NCI-H128 (cell line): ENCODE measurements around the gene ZNF775.

Source experiments
- DNase-seq: peaks from one replicate; lab custom pipeline; 2025; ENCODE audit not compliant: unreplicated experiment; lab: John Stamatoyannopoulos, UW

ZNF775 gene

DNA sequence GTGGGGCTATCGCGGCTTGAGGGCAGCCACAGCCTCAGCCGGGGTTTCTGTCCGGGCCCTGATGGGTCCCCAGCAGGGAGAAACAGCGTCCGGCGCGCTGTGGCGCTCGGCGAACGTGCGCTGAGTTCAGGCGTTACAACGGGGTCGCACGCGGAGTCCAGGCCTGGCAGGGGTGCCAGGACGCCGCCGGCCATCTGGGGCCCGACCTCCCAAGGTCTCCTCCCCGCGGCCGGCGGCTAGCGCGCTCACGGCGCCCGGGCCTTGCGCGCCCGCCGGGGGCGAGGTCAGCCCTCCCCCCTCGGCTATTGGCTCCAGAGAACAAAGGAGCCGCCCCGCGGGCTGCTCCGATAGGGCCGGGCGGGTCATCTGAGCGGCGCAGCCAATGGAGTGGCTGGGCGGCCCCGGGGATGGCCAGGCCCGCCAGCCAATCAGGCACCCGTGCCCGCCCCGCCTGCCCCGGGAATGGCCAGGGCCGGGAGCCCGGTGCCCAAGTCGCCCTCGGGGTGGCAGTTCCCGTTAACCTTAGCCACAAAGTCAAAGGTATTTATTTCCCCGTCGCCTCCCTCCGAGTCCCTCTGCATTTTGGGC is at the start of gene ZNF775:
ZNF775 (plus strand) TSS at position 478 of the 588 bp plus-strand sequence. CDS start 9,141 bp downstream, outside the sequence.
- peak; percentile 93 for DNase-seq

DNA sequence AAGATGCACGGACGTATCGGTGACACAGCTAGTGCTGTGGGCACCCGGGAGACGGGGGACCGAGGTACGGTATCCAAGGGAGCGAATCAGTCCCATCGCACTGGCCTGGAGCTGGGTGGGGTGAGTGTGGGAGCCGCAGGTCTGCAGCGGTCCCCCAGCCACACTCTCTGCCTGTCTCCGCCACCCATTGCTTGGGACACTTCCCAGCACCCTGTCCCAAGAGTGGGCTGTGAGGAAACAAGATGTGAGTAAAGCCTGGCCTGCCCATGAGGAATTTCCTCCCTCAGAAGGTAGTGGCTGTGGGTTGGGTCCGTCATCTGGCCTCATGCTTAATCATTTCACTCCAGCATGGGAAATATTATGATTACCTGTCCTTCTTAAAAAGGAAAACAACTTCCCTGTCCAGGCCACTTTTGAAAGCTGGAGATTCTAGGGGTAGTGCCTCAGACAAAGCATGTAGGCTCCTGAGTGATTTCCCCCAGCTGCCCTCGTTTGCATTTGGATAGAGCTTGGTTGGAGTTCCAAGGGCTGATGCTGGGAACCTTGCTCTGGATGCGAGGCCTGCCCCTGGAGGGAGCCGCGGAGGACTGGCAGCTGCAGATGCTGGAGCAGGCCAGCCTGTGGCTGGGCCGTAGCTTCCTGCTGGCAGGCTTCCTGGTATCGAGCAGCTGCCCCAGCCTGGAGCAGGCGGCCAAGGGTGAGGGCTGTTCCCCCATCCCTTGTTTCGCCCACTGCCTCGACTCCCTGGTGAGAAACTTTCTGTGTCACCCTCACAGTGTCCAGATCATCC is 49.6 kb upstream of the ZNF775 start:
- DNase-seq = no peak

DNA sequence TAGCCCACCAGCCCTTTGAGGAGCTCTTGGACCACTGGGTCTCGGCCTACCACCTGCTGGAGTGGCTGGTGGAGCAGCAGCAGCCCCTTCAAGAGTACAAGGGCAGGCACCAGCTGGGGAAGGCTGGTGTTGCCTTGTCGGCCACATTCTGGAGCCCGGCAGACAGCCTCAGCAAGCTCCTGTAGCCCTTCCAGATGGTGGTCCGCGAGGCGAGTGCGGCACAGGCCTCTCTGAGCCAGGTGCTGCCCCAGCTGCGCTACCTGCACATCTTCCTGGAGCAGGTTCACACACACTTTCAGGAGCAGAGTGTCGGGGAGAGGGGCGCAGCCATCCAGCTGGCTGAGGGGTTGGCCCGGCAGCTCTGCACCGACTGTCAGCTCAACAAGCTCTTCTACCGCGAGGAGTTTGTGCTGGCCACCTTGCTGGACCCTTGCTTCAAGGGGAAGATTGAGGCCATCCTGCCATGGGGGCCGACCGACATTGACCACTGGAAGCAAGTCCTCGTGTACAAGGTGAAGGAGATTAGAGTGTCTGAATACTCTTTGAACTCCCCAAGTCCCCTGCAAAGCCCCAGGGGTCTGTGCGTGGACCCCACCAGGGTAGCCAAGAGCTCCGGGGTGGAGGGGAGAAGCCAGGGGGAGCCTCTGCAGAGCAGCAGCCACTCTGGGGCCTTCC is 48.8 kb upstream of the ZNF775 start:
- DNase-seq = no peak

DNA sequence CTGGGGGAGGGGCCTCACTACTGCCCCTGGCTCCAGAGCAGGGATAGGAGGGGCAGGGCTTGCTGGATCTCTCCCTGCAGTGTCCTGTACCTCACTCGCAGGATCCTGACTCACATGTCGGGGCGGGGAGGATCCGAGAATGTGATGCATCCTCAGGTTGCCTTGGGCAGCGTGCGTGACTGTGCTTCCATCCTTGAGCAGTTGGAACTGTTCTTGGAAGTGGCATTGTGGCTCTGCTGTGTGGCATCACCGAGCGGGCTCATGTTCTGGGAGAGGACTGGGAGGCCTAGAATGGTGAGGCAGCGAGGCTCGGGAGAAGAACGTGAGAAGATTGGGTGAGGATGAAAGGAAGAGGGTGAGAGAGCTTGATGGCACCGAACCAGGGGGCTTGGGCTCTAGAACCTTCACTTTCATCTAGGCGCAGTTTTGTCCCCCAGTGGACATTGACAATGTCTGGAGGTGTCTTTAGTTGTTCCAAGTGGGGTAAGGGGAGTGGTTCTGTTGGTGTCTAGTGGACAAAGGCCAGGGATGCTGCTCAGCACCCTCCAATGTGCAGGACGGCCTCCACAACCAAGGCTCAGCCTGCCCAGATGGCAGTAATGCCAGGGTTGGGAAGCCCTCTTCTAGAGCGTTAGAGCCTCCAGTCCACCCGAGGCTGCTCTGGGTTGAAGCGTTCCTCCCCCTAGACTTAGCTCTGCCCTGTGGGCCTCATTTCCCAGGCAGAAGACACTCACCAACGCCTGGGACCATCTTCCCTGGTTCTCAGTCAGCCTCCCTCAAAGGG is 46.1 kb upstream of the ZNF775 start:
- DNase-seq = no peak

DNA sequence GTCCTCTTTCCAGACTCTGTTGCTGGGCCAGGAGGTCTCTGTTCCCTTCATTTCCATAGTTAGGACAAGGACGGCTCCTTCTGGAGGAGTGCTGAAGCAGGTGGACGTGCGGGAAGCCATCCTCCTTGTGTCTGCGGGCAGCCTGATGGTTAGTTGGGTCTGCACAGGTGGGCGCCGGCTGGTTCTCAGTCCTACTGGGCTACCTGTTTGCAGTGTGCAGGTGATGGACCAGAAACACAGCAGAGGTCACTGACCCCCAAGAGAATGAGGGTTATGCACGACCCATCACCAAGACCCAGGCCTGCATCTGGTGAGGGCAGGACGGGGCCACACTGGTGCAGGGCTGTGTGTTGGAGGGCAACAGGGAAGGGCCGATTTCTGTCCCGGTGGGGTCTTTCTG is 45.5 kb upstream of the ZNF775 start:
- DNase-seq = no peak

DNA sequence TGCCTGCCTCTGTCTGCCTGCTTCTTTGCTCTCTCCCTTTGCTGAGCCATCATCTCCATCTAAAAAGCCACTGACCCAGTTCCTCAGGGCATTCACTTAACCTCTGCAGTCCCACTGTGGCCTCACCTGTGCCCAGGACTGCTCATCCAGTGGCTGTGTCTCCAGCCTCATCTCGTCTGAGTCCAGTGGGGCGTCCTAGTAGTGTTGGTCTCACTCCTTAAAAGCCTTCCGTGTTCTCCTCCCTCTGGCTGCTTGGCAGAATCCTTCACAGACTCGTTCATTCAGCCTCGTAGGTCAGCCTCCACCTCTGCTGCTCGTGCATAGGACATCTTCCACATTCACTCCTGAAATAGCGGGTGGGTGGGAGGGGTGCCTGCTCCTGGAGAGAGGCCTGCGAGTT is 45.0 kb upstream of the ZNF775 start:
- DNase-seq = no peak

DNA sequence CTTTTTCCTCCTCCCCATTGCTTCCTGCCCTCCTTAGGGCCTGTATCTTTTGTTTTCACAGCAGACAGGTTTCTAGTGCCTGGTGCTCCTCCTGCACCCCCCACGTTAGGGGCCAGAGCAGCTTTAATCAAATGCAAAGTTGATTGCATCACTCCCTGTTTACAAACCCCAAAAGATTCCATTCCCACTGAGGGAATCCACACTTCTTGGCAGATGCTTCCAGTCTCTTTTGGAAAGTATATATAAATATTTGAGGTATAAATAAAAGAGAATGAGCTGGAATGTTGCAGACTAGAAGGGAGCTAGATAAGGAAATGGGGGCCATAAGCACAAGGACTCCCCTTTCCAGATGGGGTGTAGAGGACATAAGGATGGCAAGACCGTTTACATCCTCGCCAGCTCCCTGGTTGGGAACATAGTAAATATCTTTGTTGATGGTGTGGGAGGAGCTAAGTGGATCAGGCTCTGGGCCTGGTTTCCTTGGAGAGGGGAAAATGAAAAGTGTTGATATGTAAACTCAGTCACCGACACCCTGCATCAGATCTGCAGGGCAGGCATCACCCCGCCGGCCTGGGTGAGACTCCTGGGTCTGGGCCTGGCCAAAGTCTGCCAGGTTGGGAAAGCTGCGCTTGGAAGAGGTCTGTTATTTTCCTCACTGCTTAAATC is 43.9 kb upstream of the ZNF775 start:
- no peak for DNase-seq

DNA sequence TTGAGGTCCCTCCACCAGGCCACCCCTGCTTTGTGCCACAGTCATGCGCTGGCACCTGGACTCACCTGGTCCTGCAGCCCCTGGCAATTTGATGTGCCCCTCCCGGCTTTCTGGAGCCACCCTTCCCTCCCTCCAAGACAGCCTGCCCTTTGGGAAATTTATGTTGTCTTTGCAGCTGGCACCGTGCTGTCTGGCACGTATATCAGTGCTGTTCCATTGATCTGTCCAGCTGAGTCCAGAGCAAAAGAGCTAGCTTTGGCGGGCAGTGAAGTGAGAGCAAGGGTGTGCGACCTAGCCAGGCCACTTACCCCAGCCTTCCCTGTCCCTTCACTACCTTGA is 43.4 kb upstream of the ZNF775 start:
- DNase-seq = no peak

DNA sequence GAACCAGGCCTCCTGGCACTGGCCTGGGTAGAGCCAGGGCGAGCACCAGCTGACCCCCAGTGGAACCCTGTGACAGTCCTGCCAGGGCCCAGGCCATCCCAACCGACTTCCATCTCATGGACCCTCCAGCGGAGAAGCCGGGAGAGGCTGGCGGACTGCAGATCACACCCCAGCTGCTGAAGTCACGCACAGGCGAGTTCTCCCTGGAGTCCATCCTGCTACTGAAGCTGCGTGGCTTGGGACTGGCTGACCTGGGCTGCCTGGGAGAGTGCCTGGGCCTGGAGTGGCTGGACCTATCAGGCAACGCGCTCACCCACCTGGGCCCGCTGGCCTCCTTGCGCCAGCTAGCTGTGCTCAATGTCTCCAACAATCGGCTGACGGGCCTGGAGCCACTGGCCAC is 42.4 kb upstream of the ZNF775 start:
- DNase-seq = no peak

DNA sequence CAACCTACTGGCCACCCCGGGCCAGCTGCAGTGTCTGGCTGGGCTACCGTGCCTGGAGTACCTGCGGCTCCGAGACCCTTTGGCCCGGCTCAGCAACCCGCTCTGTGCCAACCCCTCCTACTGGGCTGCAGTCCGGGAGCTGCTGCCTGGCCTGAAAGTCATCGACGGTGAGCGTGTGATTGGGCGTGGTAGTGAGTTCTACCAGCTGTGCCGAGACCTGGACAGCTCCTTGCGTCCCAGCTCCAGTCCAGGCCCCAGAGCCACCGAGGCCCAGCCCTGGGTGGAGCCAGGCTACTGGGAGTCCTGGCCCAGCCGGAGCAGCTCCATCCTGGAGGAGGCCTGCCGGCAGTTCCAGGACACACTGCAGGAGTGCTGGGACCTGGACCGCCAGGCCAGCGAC is 42.0 kb upstream of the ZNF775 start:
- DNase-seq = no peak

DNA sequence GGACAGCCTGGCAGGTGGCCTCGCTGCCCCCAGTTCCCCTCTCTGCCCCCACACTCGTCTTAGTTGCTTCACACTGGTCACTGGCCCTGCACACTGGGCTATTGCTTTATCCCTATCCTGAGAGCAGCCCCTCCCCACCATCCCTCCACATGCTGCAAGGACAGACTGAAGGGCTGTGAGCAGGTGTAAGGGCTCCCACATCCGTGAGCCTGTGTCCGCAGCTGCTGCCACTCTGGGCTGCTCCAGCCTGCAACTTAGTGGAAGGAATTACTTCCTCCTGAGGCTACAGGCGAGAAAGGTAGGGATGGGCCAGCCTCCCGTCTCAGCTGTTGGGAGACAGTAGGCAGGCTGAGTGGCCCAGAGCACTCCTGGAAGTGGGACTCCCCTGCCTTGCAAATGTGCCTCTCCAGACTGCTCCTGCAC is 41.5 kb upstream of the ZNF775 start:
- DNase-seq = no peak

DNA sequence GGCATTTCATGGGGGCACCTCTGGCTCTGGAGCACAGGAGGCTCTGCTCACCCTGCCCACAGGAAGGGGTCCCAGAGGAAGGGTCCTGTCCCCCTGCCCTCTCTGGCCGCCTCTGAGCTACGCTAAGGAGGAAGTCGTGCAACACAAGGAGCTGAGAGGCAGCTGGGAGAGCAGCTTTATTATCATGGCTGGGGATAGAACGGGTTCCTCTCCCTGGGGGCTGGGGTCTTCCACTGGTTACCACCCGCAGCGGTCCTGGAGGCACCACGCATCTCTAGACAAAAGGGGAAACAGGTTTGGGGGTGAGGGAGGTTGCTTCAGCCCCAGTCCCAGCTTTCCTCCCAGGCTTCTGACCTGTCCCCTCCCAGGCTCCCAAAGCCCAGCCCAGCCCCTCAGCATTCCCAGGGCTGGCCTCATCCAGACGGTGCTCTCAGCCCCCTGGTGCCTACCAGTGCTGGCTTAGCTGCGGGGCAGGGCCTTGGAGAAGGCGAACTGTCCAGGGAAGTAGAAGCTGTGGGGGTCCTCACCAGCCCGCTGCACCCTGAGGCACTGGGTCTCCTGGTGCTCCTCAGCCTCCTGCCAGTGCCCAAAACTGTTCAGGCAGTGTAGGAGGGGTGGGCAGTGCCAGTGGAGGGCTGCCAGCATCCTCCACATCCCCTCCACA is 40.8 kb upstream of the ZNF775 start:
- no peak for DNase-seq

DNA sequence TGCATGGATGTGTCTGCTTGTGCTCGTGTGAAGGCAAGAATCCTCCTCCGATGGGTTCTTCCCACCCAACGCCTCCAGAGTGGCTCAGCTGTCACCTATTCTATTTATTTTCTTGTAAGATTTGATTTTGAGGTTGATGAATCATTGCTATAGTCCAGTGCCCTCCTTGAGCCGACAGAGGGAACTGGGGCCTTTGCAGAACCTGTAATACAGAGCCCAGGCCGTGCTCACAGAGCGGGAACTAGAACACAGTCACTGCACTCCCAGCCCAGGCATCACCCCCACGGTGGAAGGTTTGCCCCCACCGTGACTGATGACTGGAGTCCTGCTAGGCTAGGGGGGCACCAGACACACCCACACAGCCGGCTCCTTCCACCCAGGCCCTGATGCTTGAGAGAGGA is 39.7 kb upstream of the ZNF775 start:
- DNase-seq = no peak

DNA sequence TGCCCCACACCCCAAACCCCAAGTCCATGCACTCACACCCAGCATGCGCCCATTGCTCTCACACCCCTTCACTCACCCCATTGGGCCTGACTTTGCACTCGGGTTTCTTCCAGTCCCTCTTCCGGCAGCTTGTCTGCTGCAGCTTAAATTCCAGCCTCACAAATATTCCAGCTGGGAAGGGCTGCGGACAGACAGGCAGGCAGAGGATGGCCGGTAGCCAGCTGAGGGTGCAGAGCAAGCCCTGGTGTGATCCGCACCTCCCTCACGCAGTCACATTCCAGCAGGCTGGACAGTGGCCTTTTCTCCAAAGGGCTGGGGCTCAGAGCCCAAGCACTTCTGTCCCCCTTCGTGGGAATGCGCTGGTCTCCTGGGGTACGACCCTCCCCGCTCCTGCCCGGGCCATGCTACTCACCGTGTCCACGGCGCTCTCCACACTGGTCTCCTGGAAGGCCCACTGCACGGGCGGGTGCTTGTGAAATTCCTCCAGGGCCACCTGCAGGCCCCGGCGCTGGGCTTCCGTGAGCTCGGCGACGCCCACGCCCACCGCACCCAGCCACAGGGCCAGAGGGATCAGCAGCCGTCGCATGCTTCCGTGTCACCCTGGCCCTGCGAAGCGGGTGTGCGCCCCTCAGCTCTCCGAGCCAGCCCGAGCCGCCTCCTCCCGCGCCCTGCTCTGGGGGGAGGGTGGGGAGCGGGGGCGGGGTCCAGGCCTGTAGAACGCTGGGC is 38.9 kb upstream of the ZNF775 start:
- no peak for DNase-seq

DNA sequence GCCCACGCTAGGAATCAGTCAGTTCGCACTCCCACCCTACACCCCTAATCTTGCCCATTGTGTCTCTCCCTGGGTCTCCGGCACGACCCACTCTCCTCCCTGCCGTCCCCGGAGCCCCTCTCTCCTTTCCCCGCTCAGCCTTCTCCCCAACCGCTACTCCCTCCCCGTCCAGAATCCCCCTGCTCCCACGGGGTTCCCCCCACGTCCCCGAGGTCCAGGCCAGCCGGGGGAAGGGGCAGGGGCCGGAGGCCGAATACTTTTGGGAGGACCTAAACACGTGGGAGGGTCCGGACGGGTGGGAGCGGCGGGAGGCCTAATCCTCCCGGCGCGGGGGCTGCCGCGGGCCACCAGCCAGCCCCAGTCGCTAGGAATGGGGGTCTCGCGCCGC is 38.3 kb upstream of the ZNF775 start:
- DNase-seq = no peak

DNA sequence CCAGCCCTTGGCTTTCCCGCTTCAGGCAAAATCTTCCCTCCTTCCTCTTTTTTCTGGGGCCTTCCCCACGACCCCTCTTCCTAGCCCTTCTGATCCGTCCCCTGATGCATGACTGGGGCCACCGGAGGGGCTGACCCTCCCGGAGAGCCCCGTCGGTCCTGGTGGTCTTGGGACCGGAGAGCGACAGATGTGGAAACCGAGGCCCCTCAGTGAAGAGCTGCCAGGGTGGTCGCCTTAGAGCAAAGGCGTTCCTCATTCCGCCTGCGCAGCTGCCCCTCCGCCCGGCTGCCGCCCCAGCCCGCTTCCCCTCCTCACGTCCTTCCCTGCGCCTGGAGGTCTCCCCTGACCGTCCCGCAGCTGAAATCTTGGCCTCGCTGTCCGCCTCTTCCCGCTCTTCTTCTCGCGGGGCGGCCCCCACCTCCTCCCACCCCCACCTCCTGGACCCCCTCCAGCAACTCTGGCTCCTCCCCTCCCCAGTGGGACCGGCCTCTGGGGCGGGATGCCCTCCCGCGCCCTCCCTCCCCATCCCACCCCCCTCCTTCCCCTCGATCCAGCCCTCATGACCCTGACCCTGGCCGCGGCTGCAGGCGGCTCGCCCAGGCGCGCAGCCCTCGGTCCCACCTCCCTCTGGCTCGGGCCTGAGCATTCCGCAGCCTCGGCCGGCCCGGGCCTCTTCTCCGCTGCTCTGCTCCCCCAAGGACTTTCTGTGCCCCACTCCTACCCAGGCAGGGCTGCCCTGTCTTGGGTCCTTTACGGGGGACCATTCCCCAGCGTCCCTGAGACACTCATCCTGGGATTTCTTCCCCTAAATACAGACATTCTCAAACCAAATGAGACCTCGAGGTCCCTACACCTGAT is 37.6 kb upstream of the ZNF775 start, which contains the start of gene RARRES2:
RARRES2 (minus strand) TSS at position 367 of the 858 bp plus-strand sequence. CDS start 1,020 bp downstream, outside the sequence.
- no peak for DNase-seq

DNA sequence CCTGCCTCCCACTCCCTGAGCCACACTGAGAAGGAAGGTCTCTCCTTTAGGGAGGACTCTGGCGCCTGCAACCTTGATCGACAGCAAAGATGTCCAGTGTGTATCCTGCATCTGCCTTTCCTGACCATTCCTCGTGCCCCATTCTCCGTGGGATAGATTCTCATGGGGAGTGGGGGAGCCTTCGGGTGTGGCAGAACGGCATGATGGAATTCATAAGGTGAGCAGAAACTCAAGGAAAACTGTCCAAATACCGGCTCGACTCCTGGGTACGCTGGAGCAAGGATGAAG is 37.1 kb upstream of the ZNF775 start:
- no peak for DNase-seq

DNA sequence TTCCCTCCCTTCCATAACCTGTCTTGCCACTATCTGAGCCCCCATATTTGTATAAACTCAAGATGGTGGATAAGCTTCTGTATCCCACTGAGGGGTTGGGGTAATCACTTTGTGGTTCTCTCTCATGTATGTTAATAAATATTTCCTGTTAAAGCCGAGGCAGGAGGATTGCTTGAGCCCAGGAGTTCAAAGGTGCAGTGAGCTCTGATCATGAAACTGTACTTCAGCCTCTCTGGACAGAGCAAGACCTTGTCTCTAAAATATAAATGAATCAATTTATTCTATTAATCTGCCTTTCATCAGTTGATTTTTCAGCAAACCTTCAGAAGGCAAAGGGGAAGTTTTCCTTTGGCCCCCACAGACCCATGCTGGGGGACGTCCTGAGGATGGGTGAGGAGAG is 35.9 kb upstream of the ZNF775 start:
- no peak for DNase-seq

DNA sequence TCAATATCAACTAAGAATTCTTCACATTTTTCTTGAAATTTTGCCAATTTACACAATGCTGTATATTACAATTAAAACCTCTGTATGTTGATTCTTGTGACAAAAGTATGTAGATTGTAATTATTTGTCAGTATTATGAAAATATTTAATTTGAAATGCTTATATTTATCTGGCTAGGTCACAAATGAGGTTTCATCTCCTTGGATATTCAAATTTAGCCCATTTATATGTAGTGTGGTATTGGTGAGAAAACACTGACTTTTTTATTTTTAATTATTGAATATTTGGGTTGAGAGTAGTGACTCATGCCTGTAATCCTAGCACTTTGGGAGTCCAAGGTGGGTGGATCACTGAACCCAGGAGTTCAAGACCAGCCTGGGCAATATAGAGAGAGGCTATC is 34.8 kb upstream of the ZNF775 start:
- DNase-seq = no peak
